Measurements from ENCODE around the gene PCBP3.
"Not testable (repeated sequence)": the region's sequence is repeated elsewhere in the genome, so short reads cannot be mapped to it uniquely, and the experiment has no call there.

Gene PCBP3

GRCh38 chr21:45643021-45643980 is at the start of gene PCBP3:
PCBP3 (plus strand) TSS chr21:45643725; CDS start chr21:45850086, 206,361 bp downstream.
- peak; percentile 91 for DNase-seq

- no peak for DNase-seq
Measured at GRCh38 chr21:45594721-45595489, 48.6 kb upstream of the PCBP3 start.

GRCh38 chr21:45595574-45596295 is 47.8 kb upstream of the PCBP3 start:
- no peak for DNase-seq

- peak; percentile 84 for DNase-seq
Measured at GRCh38 chr21:45596704-45597318, 46.7 kb upstream of the PCBP3 start.

GRCh38 chr21:45598109-45598508 is 45.4 kb upstream of the PCBP3 start:
- DNase-seq: no peak

- no peak for DNase-seq
Measured at GRCh38 chr21:45598666-45599065, 44.9 kb upstream of the PCBP3 start.

- no peak for DNase-seq
Measured at GRCh38 chr21:45599146-45599581, 44.4 kb upstream of the PCBP3 start.

- DNase-seq: no peak
Measured at GRCh38 chr21:45600248-45600647, 43.3 kb upstream of the PCBP3 start.

GRCh38 chr21:45601551-45601950 is 42.0 kb upstream of the PCBP3 start:
- DNase-seq: no peak

GRCh38 chr21:45602106-45602505 is 41.4 kb upstream of the PCBP3 start:
- no peak for DNase-seq

- no peak for DNase-seq
Measured at GRCh38 chr21:45603481-45603880, 40.0 kb upstream of the PCBP3 start.

GRCh38 chr21:45604681-45605080 is 38.8 kb upstream of the PCBP3 start:
- not testable (repeated sequence) for DNase-seq

GRCh38 chr21:45607021-45607908 is 36.3 kb upstream of the PCBP3 start:
- peak; percentile 45 for DNase-seq

GRCh38 chr21:45607909-45608295 is 35.6 kb upstream of the PCBP3 start:
- no peak for DNase-seq

GRCh38 chr21:45608747-45609470 is 34.6 kb upstream of the PCBP3 start:
- DNase-seq: peak; percentile 43

- DNase-seq: not testable (repeated sequence)
Measured at GRCh38 chr21:45609616-45610015, 33.9 kb upstream of the PCBP3 start.

- no peak for DNase-seq
Measured at GRCh38 chr21:45611296-45611695, 32.2 kb upstream of the PCBP3 start.

GRCh38 chr21:45611939-45612664 is 31.4 kb upstream of the PCBP3 start:
- DNase-seq: no peak

GRCh38 chr21:45612665-45613019 is 30.9 kb upstream of the PCBP3 start:
- DNase-seq: not testable (repeated sequence)

GRCh38 chr21:45613396-45613795 is 30.1 kb upstream of the PCBP3 start:
- no peak for DNase-seq
